Measurements from ENCODE around the gene MTCL1.

DNA sequence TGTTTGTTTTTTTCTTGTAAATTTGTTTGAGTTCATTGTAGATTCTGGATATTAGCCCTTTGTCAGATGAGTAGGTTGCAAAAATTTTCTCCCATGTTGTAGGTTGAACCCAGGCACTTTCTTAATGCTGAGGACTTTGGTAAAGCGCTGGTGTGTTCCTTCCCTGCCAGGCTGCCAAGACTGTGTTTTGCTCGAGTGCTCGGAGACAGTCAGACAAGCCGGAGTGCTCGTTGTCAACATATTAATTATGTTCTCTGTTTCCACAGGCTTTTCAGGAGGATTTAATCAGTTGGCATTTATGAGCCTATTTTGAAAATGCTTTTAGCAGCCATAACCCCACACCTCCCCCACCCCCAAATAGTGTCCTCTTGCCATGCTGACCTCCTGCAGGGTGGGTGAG, 6.4 kb downstream of the MTCL1 start:
- TF ChIP-seq SRF (CRISPR knock-in tag; IDR thresholded peaks at IDR 0.05) (no peak), BACH1 (tag; IDR thresholded peaks at IDR 0.05) (no peak), CTCF (IDR thresholded peaks at IDR 0.05 in 2 of 3, conservative IDR thresholded peaks at IDR 0.05 in 1 of 3; ENCODE audit: insufficient read depth in 2 of 3, low read depth in 1 of 3, low read length in 3 of 3) (no peak)

Data from K562 (cell line).